Activated T-helper 2 cell treated with anti-CD3 and anti-CD28 coated beads, Interferon-gamma antibody, Interleukin-2, Interleukin-4, amounts not matched to agents 10 μg/mL and 5 μg/mL and 100 μg/mL, durations not matched to agents 14 hours and 24 hours and 36 hours (primary cell): ENCODE results near the gene PRSS21. TPM values are rescaled to one million over a fixed set of nuclear protein-coding genes. Genes with fewer than 3 reads are reported as not detected.

Experiments
- DNase-seq: peaks from one replicate; pipeline ENCODE4 v3.0.0; 2021; ENCODE audit warnings: low spot score
- H3K27ac Mint-ChIP-seq: one replicate; pipeline ENCODE4 v1.8.0; 2021; ENCODE audit warnings: mixed read lengths
- H3K27me3 Mint-ChIP-seq: one replicate; pipeline ENCODE4 v1.8.0; 2021; ENCODE audit warnings: low read depth, mixed read lengths
- H3K36me3 Mint-ChIP-seq: one replicate; pipeline ENCODE4 v1.8.0; 2021; ENCODE audit warnings: low read depth, mixed read lengths
- H3K4me1 Mint-ChIP-seq: one replicate; pipeline ENCODE4 v1.8.0; 2021; ENCODE audit warnings: low read depth, mixed read lengths
- H3K4me3 Mint-ChIP-seq: one replicate; pipeline ENCODE4 v1.8.0; 2021; ENCODE audit warnings: low read depth, mild to moderate bottlenecking, moderate library complexity, mixed read lengths
- H3K9me3 Mint-ChIP-seq: one replicate; pipeline ENCODE4 v1.8.0; 2021; ENCODE audit warnings: mixed read lengths
- intact Hi-C: fragments of 100-400 bp; cut with micrococcal nuclease; formaldehyde crosslinking; loops from one replicate; pipeline ENCODE4 v1.15.1; 2023
- total RNA-seq: library from RNA; stranded (reverse); gene quantifications from 2 replicates; pipeline ENCODE4 v1.2.3, GENCODE V29; 2022

PRSS21 gene
- total RNA-seq, 1 donor from 2014 or later = 11.5 TPM

DNA sequence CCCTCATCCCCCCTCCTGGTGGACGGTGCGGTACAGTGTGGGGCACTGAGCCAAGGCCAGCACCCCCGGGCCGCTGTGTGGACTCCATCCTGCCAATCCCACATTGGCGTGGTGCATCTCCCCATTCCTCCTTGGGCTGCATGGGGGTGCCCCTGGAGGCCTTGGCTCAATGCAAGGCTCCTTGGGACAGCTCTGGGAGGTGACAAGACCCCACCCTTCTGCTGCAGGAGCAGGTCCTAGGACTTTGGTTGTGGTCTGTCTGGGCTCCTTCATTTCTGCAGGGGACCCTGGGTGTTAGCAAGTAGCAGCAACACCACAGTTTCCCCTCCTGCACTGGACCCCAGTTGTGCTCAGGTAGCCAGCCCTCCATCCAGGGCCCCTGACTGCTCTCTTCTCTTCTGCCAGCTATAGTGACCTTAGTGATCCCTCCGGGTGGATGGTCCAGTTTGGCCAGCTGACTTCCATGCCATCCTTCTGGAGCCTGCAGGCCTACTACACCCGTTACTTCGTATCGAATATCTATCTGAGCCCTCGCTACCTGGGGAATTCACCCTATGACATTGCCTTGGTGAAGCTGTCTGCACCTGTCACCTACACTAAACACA, 1.3 kb downstream of the PRSS21 start:
- no peak overlapping the region for H3K27ac Mint-ChIP-seq
- H3K4me3 Mint-ChIP-seq = peak overlapping the region; percentile 52
- intact Hi-C loops = no loop called here
- DNase-seq = no peak
- H3K9me3 Mint-ChIP-seq = no peaks in the 10 kb centered on the region
- H3K27me3 Mint-ChIP-seq = no peaks in the 10 kb centered on the region
- H3K36me3 Mint-ChIP-seq = no peaks in the 10 kb centered on the region
- no peaks in the 10 kb centered on the region for H3K4me1 Mint-ChIP-seq

DNA sequence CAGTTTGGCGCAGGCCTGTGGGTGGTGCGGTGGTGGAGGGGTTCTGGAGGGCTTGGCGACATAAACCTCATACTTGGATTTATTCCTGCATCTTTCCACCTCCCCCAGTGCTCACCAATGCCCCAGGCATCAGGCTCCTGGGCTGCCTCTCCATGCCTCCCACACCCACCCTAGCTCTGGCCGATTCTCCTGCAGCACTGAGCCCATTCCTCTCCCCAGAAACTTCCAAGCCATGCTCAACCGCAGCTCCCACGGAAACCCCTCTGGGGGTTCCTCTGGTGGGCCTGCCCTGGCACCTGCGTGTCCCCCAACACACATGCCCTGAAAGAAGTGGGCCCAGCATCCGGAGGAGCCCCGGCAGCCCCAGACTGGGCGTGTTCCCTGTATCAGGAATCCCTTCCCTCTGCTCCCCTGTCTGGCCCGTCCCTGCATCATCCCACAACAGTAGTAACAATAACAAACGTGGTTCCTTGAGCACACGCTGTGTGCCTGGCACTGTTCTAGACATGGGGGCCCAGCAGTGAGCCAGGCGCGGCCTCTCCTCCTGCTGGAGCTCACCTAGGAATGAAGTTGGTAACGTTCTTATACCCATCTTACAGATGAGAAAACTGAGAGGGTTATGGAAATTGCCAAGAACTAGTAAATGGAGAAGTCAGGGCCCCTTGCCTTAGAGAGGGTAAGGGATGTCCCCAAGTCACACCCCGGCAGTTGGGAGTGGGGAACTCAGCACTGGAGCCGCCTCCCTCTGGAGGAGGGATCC, 2.3 kb downstream of the PRSS21 start:
- H3K4me3 Mint-ChIP-seq = no peak overlapping the region
- no peaks in the 10 kb centered on the region for H3K4me1 Mint-ChIP-seq
- no peaks in the 10 kb centered on the region for H3K27me3 Mint-ChIP-seq
- no peaks in the 10 kb centered on the region for H3K9me3 Mint-ChIP-seq
- intact Hi-C loops = no loop called here
- H3K36me3 Mint-ChIP-seq = no peaks in the 10 kb centered on the region
- H3K27ac Mint-ChIP-seq = no peak overlapping the region
- DNase-seq = no peak

DNA sequence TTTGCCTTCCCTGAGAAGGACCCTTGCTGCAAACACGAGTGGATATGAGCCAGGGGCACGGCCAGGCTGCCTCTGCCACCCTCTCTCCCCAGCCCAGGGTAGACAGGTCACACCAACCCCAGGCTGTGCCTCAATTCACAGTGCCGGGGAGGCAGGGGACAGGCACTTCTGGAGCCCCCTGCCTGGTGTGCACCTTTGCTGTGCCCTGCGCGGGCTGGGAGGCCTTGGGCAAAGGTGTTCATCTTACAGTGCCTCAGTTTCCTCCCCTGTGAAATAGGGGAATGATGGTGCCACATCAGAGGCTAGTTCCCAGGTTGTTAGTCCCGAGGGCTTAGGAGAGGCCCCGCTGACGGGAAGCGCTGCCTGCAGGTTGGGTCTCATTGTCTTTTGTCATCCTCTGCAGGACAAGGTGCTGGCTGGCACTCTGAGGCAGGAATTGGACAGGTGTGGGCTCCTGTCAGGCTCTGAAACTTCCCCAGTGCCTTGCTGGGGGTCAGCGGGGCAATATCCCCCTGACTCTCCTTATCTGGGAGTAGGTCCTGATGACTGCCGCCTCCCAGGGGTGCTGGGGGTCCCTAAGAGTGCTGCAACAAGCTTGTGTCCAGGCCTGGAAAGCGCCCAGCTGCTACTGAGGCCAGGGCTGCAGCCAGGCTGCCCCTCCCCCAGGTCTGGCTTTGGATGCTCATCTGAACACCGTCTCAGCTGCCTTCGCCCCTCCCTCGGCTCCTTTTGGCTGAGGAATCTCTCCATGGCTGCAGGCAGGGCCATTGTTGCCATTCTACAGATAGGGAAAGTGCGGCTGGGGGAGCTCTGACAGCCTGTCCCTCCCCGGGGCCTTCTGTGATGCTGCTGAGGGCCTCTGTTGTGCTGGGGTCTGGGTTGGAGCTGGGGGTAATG, 3.1 kb downstream of the PRSS21 start:
- DNase-seq = no peak
- no peaks in the 10 kb centered on the region for H3K9me3 Mint-ChIP-seq
- no peak overlapping the region for H3K27ac Mint-ChIP-seq

DNA sequence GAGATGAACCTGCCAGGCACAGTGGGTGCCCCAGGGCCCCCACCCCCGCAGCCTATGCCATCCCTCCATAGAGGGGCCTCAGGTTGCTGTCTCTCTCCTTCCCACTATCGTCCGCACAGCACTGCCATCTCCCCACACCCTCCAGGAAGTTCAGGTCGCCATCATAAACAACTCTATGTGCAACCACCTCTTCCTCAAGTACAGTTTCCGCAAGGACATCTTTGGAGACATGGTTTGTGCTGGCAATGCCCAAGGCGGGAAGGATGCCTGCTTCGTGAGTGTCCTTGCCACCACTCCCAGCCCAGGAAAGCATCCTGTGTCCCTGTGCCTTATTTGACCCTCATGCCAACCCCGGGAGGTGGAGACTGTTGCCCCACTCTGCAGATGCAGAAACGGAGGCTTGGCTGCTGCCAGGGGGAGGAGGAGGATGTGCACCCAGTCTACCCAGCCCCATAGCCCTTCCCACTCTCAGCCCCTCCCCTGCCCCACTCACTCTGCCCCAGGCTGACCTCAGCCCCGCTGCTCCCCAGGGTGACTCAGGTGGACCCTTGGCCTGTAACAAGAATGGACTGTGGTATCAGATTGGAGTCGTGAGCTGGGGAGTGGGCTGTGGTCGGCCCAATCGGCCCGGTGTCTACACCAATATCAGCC, 3.9 kb downstream of the PRSS21 start:
- H3K27me3 Mint-ChIP-seq = no peaks in the 10 kb centered on the region
- intact Hi-C loops = no loop called here
- H3K36me3 Mint-ChIP-seq = no peaks in the 10 kb centered on the region
- no peaks in the 10 kb centered on the region for H3K4me1 Mint-ChIP-seq
- no peak overlapping the region for H3K4me3 Mint-ChIP-seq
- H3K27ac Mint-ChIP-seq = no peak overlapping the region
- H3K9me3 Mint-ChIP-seq = no peaks in the 10 kb centered on the region
- no peak for DNase-seq

More for the DNA sequence above, 3.1 kb downstream of the PRSS21 start:
- Mint-ChIP-seq H3K36me3 (no peaks in the 10 kb centered on the region), H3K4me1 (no peaks in the 10 kb centered on the region), H3K4me3 (no peak overlapping the region), H3K27me3 (no peaks in the 10 kb centered on the region)
- intact Hi-C loops = no loop called here

DNA sequence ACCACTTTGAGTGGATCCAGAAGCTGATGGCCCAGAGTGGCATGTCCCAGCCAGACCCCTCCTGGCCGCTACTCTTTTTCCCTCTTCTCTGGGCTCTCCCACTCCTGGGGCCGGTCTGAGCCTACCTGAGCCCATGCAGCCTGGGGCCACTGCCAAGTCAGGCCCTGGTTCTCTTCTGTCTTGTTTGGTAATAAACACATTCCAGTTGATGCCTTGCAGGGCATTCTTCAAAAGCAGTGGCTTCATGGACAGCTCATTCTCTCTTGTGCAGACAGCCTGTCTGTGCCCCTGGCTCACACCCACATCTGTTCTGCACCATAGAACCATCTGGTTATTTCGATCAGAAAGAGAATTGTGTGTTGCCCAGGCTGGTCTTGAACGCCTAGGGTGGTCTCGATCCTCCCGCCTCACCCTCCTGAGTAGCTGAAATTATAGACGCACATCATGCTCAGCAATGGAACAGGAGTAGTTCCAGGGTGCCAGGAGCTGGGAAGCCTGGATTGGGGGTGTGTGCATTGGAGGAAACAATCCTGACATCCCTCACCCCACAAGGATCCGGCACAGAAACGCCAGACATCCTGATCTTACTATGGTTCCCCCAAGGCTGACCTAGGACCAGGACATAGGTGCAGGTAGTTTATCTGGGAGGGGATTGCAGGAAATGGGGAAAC, 4.6 kb downstream of the PRSS21 start:
- intact Hi-C loops = no loop called here
- Mint-ChIP-seq H3K27ac (no peak overlapping the region), H3K4me1 (no peaks in the 10 kb centered on the region), H3K4me3 (no peak overlapping the region), H3K36me3 (no peaks in the 10 kb centered on the region), H3K9me3 (no peaks in the 10 kb centered on the region), H3K27me3 (no peaks in the 10 kb centered on the region)
- no peak for DNase-seq

DNA sequence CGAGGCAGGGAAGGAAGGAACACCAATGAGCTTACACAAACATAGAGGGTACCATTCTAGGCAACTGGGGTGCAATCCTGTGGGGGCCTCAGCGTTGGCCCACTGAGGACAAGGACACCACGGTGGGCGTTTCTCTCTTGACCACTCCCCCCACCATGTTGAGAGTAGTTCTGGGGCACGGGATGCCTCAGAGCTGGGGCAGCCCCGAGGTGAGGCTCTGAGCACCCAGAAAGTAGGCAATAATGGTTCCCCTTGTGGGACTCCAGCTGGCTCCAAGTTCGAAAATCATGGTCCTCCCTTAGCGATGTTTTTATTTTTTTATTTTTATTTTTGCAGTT, 5.1 kb downstream of the PRSS21 start:
- intact Hi-C loops = no loop called here
- Mint-ChIP-seq H3K27me3 (no peaks in the 10 kb centered on the region), H3K9me3 (no peaks in the 10 kb centered on the region), H3K4me3 (no peak overlapping the region), H3K27ac (no peak overlapping the region), H3K4me1 (no peaks in the 10 kb centered on the region), H3K36me3 (no peaks in the 10 kb centered on the region)
- no peak for DNase-seq

DNA sequence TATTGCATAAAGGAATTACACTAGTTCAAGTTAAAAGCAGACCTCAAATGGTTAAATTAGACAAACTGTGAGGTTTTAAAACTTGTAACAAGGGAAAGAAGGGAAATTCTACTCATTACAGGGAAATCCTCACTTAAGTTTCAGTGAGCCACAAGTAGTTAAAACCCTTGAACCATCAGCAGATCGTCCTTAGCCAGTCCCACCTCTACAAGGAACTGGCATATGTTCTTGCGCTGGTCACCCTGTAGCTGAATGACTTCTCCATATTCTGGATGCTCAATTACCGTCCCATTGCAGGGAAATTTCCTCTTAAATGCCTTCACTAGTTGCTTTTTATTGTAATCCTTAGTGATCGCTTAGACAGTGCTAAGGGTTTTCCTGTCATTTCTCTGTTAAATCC, 5.5 kb downstream of the PRSS21 start:
- H3K36me3 Mint-ChIP-seq = no peaks in the 10 kb centered on the region
- no peaks in the 10 kb centered on the region for H3K4me1 Mint-ChIP-seq
- no peak for DNase-seq
- no peak overlapping the region for H3K4me3 Mint-ChIP-seq
- H3K9me3 Mint-ChIP-seq = no peaks in the 10 kb centered on the region
- H3K27ac Mint-ChIP-seq = no peak overlapping the region
- no peaks in the 10 kb centered on the region for H3K27me3 Mint-ChIP-seq
- intact Hi-C loops = no loop called here

DNA sequence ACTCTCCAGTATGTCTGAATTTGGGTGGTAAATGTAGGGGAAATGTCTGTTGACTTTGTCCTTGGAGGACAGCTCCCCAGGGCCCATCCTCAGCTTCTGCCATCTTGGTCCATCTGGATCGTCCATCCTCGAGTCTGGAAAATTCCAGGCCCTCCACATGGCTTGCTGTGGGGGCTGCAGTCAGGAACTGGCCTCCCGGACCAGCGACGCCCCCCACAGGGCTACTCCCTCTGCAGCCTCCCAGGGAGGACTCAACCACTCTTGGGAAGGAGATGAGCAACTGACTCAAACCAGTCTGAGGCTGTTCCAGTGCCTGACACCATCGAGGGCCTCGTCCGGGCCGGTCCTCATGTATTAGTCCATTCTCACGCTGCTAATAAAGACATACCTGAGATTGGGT, 7.6 kb downstream of the PRSS21 start:
- Mint-ChIP-seq H3K36me3 (no peaks in the 10 kb centered on the region), H3K4me3 (no peak overlapping the region), H3K4me1 (no peaks in the 10 kb centered on the region), H3K27me3 (no peaks in the 10 kb centered on the region), H3K9me3 (no peaks in the 10 kb centered on the region), H3K27ac (no peak overlapping the region)
- no peak for DNase-seq
- intact Hi-C loops = no loop called here

DNA sequence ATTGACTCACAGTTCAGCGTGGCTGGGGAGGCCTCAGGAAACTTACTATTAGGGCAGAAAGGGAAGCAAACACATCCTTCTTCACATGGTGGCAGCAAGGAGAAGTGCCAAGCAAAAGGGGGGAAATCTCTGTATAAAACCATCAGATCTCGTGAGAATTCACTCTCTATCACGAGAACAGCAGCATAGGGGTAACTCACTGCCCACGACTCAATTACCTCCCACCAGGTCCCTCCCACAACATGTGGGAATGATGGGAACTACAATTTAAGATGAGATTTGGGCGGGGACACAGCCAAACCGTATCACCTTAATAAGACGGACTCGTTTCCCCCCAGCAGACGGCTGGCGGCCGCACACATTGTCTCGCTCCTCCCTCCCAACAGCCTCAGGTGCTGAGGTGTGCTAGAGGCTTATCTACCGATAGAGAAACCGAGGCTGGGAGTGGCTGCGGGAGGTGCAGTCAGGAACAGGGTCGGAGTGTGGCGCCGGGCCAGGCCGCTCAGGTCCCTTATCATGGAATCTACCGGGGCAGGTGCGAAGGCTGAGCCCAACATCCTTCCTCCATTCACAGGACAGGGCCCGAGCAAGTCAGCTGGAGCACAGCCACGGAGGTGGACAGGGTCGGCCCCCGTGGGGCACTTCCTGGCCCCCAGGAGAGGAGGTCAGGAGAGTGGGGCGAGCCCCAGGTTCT, 8.2 kb downstream of the PRSS21 start:
- Mint-ChIP-seq H3K36me3 (no peaks in the 10 kb centered on the region), H3K4me1 (no peaks in the 10 kb centered on the region), H3K4me3 (no peak overlapping the region), H3K9me3 (no peaks in the 10 kb centered on the region), H3K27ac (no peak overlapping the region), H3K27me3 (no peaks in the 10 kb centered on the region)
- DNase-seq = no peak
- intact Hi-C loops = no loop called here

DNA sequence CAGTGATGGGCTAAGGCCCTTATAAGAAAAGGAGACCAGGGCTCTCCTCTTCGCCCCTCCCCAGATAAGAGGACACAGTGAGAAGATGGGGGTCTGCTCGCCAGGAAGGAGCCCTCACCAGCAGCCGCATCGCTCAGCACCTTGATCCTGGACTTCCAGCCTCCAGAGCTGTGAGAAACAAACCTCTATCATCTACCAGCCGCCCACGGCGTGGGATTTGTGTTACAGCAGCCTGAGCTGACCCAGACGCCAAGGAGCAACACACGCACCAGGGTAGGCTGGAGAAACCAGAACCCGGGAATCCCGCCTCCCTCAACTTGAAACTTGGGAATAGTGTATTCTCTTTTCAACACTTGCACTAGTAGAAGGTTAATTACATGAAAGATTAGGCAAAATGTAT, 8.9 kb downstream of the PRSS21 start:
- Mint-ChIP-seq H3K4me3 (no peak overlapping the region), H3K27me3 (no peaks in the 10 kb centered on the region), H3K4me1 (no peaks in the 10 kb centered on the region), H3K27ac (no peak overlapping the region), H3K9me3 (no peaks in the 10 kb centered on the region), H3K36me3 (no peaks in the 10 kb centered on the region)
- intact Hi-C loops = no loop called here
- DNase-seq = no peak

DNA sequence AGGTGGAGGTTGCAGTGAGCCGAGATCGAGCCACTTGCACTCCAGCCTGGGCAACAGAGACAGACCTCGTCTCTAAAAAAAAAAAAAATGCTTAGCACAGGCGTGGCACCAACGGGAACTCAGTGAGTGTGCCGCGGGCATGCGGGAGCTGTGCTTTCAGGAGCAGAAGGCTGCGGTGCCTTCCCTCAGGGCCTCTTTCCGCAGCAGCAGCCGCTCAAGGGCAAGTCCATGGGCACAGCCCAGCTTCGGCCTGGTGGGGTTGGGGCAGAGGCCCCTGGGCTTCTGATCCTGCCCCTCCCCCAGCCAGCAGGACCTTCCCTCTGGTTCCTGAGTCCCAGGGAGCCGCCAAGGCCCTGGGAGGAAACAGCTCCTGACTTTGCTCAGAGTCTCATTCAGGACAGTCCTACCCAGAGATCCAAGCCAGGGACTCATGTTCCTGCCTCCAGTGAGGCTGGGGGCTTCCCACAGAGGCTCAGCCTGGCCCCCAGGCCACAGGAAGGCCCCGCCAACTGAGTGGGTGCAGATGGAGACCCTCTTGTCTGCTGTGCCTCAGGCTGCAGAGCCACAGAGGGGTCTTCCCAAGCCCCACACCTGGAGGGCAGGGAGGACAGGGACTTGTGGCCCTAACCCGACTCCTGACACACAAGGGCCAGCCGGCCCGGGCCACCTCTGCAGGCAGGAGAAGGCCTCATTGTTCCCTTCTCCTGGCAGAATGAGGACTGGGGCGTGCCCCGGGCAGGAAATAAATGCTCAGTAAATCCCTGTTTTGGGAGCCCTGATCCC, 9.7 kb downstream of the PRSS21 start:
- intact Hi-C loops = no loop called here
- Mint-ChIP-seq H3K9me3 (no peaks in the 10 kb centered on the region), H3K27ac (no peak overlapping the region), H3K27me3 (no peaks in the 10 kb centered on the region), H3K36me3 (no peaks in the 10 kb centered on the region), H3K4me1 (no peaks in the 10 kb centered on the region), H3K4me3 (no peak overlapping the region)
- no peak for DNase-seq
